NCI-H2196 (cell line): ENCODE data around the gene NOL12.
A peak's percentile ranks its signal among the peaks of the same experiment; 100 is the strongest.
"Not testable (repeated sequence)": the region's sequence is repeated elsewhere in the genome, so short reads cannot be mapped to it uniquely, and the experiment has no call there.

ENCODE experiments used
- DNase-seq: peaks from one replicate; lab custom pipeline; 2025; ENCODE audit not compliant: unreplicated experiment; lab: John Stamatoyannopoulos, UW

The NOL12 gene

DNA sequence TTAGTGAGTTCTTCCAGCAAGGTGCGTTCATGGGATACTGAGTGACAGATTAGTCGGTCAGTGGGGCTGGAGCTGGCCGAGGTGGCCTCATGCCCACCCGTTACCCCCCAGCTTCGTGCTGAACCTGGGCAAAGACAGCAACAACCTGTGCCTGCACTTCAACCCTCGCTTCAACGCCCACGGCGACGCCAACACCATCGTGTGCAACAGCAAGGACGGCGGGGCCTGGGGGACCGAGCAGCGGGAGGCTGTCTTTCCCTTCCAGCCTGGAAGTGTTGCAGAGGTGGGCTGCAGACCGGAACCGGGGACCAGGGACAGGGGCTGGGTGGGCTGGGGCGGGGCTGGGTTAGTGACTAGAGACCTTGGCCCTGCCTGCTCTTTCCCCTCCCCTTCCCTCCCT lies 7.8 kb upstream of the NOL12 start:
- no peak for DNase-seq

DNA sequence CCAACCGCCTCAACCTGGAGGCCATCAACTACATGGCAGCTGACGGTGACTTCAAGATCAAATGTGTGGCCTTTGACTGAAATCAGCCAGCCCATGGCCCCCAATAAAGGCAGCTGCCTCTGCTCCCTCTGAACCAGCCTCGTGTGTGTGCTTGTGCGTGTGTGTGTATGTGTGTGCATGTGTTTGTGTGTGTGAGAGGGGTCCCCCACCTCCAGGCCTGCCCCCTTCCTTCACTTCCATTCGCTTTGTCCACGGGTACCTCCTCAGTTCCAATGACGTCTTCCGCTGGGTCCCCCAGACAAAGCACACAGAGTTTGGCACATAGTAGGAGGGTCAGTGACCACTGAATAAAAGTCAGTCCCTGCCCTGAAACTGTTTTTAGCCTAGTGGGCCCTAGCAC lies 6.5 kb upstream of the NOL12 start:
- no peak for DNase-seq

DNA sequence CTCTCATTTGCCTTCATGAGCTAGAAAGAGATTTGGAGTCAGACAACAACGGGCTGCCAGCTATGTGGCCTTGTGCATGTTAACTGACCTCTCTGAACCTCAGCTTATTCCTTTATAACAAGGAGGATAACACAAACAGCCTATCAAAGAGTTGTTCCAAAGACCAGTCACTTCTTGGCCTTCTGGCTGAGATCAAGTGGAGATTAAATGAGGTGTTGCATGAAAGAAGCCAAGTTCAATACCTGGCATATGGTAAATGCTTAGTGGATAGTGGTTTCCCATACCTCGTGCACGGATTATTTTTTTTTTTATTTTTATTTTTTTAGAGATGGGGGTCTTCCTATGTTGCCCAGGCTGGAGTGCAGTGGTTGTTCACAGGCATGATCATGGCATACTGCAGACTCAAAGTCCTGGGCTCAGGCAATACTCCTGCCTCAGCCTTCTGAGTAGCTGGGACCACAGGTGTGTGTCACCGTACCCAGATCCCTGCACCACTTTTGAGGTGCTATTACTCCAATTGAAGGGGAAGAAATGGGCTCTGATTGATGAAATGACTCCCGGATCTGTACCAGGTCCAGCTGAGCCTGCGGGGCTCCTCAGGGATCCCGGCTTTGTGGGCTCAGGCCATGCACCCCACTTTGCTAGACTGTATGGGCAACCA lies 5.8 kb upstream of the NOL12 start:
- DNase-seq, result no peak

DNA sequence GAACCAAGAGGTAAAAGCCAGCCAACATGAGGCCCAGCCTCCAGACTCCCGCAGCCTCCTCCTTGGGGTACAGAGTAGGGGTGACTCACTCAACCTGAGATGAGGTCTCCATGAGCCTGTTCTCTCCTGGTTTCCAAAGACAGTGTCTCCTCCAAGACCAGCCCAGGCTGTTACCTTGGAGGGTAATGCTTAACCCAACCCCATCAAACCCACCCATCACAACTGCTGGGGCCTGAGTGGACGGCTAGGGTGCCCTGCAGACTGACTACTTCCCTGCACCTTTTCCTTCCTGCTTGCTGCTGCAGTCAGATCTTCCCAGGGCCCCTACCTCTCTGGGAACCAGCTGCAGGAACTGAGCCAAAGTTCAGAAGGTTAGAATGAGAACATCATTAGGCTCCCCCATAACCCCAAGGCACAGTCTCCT lies 5.1 kb upstream of the NOL12 start:
- no peak for DNase-seq

DNA sequence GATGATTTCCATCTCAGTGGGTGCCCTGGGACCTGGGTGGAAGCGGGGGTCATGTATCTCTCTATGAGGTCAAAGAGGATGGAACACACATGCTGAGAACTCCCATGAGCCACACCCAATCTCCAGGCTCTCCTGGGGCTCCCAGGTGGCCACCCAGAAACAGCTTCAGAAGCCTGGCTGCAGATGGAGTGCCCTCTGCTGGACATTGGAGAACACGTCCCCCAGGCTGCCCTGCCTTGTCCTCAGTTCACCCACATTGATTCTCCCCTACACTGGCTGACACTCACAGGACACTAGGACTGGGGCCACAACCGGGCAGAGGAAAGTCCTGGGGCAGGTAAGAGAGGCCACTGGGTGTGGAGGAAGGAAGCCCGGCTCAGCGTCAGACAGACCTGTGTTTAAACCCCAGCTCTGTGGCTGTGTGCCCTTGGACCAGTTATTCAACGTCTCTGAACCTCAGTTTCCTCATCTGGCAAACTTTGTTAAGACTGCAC lies 4.5 kb upstream of the NOL12 start:
- DNase-seq, result peak; percentile 41

DNA sequence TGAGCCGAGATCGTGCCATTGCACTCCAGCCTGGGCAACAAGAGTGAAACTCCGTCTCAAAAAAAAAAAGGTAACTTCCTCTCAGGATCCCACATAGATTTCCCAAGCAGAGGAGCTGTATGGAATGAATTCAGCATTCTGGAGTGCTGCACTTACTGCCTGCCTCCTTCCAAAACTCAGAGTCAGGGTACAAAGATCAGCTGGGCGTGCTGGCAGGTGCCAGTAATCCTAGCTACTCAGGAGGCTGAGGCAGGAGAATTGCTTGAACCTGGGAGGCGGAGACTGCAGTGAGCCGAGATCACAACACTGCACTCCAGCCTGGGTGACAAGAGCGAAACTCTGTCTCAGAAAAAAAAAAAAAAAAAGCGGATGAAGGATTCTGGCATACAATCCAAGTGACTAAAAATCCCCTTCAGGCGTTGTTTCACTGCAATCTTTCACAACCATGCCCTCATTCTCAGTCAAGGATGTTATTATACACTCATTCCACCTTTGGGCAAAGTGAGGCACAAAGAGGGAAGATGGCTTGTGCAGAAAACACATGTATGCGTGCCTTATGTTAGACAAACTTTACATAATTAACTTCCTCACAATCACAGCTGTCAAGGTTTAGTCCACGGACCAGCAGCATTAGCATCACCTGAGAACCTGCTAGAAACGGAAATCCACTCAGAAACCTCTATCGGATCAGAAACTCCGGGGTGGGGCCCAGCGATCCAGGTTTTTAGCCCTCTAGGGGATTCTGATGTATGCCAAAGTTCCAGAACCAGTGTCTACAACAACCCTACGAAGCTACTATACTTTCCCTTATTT lies 1.1 kb upstream of the NOL12 start:
- DNase-seq, result no peak

DNA sequence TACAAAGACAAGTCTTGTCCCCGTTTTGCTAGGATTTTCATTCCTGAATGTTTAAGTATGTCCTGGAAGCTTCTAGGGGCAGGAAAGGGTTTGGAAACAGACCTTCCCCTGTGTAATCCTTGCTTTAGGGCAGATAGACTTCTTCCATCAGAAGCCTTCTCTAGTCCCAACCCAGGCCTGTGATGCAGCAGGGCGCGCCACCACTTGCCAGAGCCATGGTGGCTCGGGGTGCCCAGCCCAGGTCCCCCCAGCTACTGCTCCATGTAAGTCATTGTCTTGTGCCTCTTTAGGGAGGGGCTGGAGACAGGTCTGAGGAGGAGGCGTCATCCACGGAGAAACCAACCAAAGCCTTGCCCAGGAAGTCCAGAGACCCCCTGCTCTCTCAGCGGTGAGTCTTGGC lies 4.3 kb downstream of the NOL12 start:
- DNase-seq, result no peak

DNA sequence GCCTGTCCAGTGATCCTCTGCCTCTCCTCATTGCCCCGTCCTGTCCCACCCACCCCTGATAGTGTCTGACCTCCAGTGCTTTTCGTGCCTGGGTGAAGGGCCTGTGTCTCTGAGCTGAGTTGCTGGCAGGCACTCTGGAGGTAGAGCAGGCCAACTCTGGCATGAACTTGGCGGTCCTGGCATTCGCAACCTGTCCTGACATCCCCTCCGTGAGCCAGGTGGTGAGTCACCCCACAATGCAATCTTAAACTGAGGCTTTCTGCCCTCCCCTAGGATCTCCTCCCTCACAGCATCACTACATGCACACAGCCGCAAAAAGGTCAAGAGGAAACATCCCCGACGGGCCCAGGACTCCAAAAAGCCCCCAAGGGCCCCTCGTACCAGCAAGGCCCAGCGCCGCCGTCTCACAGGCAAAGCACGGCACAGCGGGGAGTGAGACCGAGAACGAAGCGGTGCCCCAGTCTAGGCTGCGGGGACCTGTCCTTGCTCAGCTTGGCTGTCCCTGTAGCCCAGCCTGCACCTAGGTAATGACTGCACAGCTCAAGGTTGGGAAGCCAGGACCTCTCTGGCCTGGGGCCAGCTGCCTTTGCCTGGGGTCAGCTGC lies 4.9 kb downstream of the NOL12 start:
- no peak for DNase-seq

DNA sequence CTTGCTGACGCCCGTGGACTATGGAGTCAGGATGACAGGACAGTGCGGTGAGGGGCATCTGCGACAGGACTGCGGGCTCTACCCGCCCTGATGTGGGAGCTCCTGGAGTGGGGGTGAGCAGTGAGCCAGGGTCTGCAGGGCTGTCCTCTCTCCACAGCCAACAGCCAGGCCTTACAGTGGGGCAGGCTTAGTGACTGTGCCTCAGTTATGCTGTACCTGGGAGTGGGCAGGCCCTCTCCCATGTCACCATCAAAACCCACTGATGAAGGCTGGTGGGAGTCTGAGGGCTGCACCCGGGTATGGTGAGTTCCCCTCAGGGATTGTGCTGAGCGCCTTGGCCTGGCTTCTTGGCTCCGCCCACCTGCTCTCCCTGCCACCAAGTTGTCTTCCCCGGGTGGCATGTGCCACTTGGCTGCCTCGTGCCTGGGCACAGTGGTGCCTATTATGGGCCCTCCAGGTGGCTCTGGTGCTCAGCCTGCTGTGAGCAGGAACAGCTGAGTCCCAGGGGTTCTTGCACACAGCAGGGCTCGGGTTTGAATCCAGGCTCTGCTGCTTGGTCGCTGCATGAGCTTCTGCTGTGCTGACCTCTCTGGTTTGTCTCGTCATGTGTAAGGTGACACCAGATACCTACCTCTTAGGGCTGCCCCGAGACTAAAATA lies 6.6 kb downstream of the NOL12 start:
- no peak for DNase-seq

DNA sequence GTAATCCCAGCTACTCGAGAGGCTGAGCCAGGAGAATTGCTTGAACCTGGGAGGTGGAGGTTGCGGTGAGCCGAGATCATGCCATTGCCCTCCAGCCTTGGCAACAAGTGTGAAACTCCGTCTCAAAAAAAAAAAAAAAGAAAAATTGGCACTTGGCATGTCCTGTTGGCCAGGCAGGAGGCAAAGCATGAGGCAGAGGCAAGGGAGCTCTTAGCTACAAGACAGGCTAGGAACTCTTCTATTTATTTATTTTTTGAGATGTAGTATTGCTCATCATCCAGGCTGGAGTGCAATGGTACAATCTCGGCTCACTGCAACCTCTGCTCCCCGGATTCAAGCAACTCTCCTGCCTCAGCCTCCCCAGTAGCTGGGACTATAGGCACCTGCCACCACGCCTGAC lies 8.0 kb downstream of the NOL12 start:
- not testable (repeated sequence) for DNase-seq

DNA sequence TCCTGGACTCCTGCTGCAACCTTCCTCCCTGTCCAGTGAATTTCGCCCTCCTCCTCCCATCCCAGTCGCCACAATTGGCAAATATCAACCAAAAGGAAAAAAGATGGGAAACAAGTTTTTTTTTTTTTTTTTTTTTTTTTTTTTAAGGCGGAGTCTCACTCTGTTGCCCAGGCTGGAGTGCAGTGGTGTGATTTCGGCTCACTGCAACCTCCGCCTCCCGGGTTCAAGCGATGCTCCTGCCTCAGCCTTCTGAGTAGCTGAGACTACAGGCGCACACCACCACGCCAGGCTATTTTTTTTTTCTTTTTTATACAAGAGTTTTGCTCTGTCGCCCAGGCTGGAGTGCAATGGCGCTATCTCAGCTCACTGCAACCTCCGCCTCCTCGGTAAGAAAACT lies 10.1 kb downstream of the NOL12 start:
- not testable (repeated sequence) for DNase-seq

DNA sequence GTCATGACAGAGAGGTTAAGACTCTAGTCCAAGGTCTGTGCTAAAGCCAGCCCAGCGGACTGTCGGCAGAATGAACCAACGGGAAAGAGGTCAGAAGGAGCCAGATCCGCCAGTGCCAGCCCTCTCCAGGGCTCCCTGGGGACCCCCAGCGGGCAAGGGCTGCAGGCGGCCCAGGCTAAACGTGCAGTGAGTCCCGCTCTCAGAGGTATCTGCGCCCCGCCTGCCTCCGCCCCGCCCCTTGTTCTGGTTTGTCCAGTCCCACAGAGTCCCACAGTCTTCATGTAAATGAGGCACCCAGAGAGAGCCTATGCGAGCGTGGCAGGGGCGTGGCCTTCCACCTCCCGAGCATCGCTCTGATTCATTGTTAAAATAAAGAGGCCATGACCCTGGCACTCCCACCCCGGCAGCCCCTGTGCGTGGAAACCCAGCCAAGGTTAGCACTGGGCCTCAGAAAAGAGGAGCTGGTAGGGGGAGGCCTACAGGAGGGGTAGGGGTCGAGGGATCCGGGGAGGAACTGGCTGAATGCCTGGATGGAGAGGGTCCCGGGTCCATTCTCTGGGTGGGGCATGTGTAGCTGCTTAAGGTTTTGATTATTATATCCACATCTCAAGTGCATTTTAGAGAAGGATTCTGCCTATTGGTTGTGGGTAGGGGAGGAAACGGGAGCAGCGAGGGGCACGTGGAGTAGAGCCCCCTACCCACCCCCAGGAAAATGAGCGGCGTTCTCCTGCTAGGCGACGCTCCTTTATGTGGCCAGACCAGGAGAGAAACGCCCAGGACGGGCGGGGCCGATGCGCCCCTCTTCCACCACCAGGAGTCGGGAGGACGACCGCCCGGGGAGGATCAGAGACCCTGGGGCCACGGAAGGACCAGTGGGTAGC lies 10.8 kb downstream of the NOL12 start, which contains the start of gene TRIOBP:
TRIOBP (plus strand) TSS at position 392 of the 881 bp plus-strand sequence. CDS start 4,318 bp downstream, outside the sequence.
- peak; percentile 86 for DNase-seq

DNA sequence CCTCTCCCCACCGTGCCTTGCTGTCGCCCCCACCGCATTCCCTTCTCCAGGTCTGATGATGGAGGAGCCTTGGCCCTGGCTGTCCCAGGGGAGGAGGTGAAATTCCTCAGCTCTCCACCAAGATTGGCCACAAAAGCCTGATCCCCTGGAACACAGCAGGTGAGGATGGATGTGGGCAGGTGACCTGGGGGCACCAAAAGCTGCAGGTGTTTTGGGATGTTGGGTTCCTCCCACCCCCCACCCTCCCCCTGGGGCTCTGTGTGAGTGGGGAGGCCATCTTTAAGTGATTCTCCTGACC lies 11.3 kb downstream of the NOL12 start:
- no peak for DNase-seq

DNA sequence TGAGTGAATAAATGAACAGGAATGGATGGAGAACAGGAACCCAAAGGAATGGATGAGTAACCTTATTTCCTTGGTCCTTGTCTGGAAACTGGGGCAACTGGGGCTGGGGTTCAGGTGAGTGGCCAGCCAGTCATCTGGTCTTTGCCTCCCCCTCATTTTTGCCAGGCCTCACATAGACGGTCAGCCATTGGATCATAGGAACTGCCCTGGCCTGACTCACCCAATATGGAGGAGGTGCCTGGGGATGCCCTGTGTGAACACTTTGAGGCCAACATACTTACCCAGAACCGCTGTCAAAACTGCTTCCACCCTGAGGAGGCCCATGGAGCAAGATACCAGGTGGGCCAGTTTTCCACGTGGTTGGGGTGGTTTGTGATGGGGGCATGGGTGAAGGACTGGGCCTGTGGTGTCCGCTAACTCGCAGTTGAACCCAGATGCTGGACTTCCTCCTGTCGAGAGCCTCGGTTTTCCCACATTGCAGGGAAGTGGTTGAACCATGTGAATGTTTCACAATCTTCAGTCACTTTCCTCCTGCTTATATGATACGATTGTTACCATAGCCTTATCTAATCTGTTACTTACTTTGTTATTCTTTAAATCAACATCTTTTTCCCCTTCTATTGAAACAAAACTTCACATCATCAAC lies 15.1 kb downstream of the NOL12 start:
- DNase-seq, result no peak

DNA sequence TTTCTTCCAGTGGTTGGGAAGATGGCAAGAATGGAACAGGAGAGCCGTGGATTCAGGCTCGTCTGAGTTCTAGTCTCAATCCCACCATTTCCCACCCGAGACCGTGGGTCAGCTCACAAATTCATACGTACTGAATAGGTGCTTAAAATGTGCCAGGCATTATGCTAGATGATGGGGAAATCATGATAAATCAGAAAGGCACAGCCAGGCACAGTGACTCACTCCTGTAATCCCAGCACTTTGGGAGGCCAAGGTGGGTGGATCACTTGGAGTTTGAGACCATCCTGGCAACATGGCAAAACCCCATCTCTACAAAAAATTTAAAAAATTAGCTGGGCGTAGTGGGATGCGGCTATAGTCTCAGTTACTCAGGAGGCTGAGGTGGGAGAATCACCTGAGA lies 17.8 kb downstream of the NOL12 start:
- no peak for DNase-seq

DNA sequence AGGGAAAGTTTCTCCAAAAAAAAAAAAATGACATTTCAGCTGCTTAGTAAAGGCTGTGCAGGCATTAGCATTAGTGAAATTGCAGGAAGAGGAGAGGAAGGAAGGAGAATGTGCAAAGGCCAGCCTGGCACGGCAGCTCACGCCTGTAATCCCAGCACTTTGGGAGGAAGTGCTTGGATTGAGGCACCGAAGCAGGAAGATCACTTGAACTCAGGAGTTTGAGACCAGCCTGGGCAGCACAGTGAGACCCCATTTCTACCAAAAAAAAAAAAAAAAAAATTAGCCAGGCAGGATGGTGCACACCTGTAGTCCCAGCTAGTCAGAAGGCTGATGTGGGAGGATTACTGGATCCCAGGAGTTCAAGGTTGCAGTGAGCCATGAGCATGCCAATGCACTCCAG lies 18.5 kb downstream of the NOL12 start:
- no peak for DNase-seq

DNA sequence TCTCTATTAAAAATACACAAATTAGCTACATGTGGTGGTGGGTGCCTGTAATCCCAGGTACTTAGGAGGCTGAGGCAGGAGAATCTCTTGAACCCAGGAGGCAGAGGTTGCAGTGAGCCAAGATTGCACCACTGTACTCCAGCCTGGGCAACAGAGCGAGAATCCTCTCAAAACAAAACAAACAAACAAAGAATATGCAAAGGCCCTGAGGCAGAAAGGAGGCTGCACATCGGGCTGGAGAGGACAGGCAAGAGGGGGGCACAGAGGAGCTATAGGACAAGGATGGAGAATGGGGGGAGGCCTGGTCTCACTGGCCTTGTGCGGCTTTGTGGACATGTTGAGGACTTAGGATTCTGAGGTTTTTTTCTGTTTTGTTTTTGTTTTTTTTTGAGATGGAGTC lies 19.1 kb downstream of the NOL12 start:
- no peak for DNase-seq

DNA sequence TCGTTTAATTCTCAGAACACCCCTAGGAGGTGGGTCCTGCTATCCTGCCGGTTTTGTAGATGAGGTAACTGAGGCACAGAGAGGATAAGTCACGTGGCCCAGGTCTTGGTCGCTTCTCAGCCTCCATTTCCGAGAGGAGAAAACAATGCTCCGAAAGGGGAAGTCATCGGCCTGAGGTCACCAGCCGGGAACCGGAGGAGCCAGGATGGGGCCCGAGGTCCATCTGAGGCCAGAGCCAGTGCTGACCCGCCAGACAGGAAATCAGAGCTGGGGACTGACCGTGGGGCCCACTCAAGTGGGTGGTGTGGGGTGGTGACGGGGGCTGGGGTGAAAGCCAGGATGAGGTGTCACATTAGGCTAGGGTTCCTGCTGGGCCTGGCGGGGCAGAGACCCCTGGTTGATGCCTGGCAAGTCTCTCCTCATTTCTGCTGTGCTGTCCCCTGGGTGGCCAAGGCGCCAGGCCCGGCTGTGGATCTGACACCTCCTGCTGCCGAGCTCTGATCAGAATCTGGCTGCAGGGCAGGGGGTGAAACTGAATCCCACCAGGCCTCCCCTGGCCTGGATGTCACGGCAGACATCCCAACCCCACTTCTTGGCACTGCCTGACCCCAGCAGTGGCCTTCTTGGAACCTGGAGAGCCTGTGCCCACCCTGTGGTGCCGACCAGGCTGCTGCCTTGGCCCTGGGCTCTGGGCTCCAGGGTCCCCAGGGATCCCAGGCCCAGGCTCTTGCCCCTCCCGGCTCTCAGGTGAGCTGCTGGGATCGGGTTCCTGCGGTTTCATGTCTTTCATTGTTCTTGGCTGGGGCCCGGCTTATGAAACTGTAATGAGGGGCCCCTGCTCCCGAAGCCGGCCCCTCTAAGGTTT lies 22.7 kb downstream of the NOL12 start:
- DNase-seq, result no peak

DNA sequence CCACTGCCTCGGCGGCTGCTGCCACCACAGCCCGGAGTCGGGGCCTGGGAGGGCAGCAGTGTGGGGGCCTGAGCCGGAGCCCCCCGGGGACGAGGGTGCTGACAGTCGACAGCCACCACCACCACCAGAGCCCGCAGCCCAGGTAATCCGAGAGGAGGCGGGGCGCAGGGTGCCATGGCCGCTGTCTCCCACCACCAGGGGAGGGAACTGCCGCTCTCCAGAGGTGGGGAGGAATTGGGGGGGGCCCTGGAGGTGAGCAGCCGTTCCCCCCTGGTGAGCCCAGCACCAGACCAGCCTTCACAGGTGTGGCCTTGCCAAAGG lies 23.3 kb downstream of the NOL12 start:
- DNase-seq, result no peak
